ENCODE measurements around the gene HS6ST2.

HS6ST2 gene

DNA sequence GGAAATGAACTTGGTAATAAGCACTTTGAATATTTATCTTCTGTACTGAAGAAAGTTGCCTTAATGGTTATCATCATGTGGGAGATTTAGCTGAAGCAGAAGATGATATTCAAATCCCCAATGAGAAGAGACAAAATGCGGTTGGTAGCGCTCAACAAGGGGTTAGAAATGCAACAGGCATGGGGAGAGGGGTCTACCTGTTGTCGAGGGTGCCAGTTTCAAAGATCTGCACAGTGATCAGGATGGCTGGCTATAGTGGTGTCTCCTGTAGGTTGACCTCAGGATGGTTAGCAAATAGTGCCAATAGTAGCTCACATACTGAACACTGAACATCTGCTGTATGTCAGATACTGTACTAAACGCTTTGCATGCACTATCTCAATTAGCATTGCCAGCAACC lies 7.0 kb upstream of the HS6ST2 start:
- CTCF ChIA-PET, result interaction anchor here (0.6 to 1.2 kb wide), 2 partner anchors 11 to 131 kb away, joined by 3 to 4 read pairs; no protein-coding TSS in a partner anchor
- POLR2A ChIA-PET, result no interaction called here
- Histone ChIP-seq H3K4me1 (ENCODE audit: control insufficient read depth, insufficient read depth, low read length) (peaks cover 6% of the 10 kb centered on the region; the same call in 1 of the 2 replicates), H3K4me3 (ENCODE audit: low read depth, low read length) (no peak overlapping the region), H3K9me3 (ENCODE audit: control insufficient read depth, insufficient read depth, low read depth, low read length) (no peaks in the 10 kb centered on the region), H3K27ac (ENCODE audit: extremely low read depth, low read depth, low read length) (no peak overlapping the region), H3K36me3 (ENCODE audit: control insufficient read depth in 2 of 2, insufficient read depth in 1 of 2, low read length in 2 of 2) (no peaks in the 10 kb centered on the region)
- TF ChIP-seq SCRT2 (tag by site-specific recombination; IDR thresholded peaks at IDR 0.05) (peak; percentile 59; the same call in 1 of the 2 replicates), ZNF394 (tag by site-specific recombination; IDR thresholded peaks at IDR 0.05; ENCODE audit: borderline replicate concordance) (no peak), SCRT1 (tag by site-specific recombination; IDR thresholded peaks at IDR 0.05; ENCODE audit: borderline replicate concordance) (peak; percentile 62)

DNA sequence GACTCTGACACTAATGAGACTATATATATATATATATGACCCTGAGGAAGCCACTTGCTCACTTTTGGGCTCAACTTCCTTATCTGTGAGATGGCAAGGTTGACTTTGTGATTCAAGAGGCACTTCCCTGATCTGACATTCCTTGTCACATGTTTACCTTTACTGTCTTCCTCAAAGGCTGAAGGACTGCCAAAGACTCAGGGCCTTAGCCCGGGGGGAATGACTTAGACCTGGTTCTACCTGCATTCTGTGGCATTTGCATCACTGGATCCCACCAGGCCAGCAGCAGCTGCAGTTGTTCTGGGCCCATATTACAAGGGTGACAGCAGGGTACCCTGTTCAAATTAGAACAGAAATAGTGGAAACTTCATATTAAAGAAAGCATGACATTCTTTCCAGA lies 3.1 kb upstream of the HS6ST2 start:
- Histone ChIP-seq H3K9me3 (ENCODE audit: control insufficient read depth, insufficient read depth, low read depth, low read length) (no peaks in the 10 kb centered on the region), H3K4me3 (ENCODE audit: low read depth, low read length) (no peak overlapping the region), H3K36me3 (ENCODE audit: control insufficient read depth in 2 of 2, insufficient read depth in 1 of 2, low read length in 2 of 2) (no peaks in the 10 kb centered on the region), H3K27ac (ENCODE audit: extremely low read depth, low read depth, low read length) (no peak overlapping the region), H3K4me1 (ENCODE audit: control insufficient read depth, insufficient read depth, low read length) (0 out of 2 replicates have a peak, but pooled peaks cover 3% of the 10 kb centered on the region)
- no peak for TF ChIP-seq ZXDB (tag by site-specific recombination; IDR thresholded peaks at IDR 0.05)
- no peak for TF ChIP-seq ZNF19 (tag by site-specific recombination; IDR thresholded peaks at IDR 0.05; ENCODE audit: low read depth)
- TF ChIP-seq, protein P1, sequence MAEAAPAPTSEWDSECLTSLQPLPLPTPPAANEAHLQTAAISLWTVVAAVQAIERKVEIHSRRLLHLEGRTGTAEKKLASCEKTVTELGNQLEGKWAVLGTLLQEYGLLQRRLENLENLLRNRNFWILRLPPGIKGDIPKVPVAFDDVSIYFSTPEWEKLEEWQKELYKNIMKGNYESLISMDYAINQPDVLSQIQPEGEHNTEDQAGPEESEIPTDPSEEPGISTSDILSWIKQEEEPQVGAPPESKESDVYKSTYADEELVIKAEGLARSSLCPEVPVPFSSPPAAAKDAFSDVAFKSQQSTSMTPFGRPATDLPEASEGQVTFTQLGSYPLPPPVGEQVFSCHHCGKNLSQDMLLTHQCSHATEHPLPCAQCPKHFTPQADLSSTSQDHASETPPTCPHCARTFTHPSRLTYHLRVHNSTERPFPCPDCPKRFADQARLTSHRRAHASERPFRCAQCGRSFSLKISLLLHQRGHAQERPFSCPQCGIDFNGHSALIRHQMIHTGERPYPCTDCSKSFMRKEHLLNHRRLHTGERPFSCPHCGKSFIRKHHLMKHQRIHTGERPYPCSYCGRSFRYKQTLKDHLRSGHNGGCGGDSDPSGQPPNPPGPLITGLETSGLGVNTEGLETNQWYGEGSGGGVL (tag by site-specific recombination; IDR thresholded peaks at IDR 0.05), result no peak
- TF ChIP-seq ZNF138 (tag by site-specific recombination; IDR thresholded peaks at IDR 0.05; ENCODE audit: borderline replicate concordance), result no peak
- TF ChIP-seq BCL11B (tag by site-specific recombination; IDR thresholded peaks at IDR 0.05; ENCODE audit: low read depth), result no peak
- no peak for TF ChIP-seq ZNF211 (tag by site-specific recombination; IDR thresholded peaks at IDR 0.05; ENCODE audit: low read depth)
- TF ChIP-seq, protein P2, sequence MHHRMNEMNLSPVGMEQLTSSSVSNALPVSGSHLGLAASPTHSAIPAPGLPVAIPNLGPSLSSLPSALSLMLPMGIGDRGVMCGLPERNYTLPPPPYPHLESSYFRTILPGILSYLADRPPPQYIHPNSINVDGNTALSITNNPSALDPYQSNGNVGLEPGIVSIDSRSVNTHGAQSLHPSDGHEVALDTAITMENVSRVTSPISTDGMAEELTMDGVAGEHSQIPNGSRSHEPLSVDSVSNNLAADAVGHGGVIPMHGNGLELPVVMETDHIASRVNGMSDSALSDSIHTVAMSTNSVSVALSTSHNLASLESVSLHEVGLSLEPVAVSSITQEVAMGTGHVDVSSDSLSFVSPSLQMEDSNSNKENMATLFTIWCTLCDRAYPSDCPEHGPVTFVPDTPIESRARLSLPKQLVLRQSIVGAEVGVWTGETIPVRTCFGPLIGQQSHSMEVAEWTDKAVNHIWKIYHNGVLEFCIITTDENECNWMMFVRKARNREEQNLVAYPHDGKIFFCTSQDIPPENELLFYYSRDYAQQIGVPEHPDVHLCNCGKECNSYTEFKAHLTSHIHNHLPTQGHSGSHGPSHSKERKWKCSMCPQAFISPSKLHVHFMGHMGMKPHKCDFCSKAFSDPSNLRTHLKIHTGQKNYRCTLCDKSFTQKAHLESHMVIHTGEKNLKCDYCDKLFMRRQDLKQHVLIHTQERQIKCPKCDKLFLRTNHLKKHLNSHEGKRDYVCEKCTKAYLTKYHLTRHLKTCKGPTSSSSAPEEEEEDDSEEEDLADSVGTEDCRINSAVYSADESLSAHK (tag by site-specific recombination; IDR thresholded peaks at IDR 0.05), result no peak
- ChIA-PET POLR2A (no interaction called here), CTCF (no interaction called here)

DNA sequence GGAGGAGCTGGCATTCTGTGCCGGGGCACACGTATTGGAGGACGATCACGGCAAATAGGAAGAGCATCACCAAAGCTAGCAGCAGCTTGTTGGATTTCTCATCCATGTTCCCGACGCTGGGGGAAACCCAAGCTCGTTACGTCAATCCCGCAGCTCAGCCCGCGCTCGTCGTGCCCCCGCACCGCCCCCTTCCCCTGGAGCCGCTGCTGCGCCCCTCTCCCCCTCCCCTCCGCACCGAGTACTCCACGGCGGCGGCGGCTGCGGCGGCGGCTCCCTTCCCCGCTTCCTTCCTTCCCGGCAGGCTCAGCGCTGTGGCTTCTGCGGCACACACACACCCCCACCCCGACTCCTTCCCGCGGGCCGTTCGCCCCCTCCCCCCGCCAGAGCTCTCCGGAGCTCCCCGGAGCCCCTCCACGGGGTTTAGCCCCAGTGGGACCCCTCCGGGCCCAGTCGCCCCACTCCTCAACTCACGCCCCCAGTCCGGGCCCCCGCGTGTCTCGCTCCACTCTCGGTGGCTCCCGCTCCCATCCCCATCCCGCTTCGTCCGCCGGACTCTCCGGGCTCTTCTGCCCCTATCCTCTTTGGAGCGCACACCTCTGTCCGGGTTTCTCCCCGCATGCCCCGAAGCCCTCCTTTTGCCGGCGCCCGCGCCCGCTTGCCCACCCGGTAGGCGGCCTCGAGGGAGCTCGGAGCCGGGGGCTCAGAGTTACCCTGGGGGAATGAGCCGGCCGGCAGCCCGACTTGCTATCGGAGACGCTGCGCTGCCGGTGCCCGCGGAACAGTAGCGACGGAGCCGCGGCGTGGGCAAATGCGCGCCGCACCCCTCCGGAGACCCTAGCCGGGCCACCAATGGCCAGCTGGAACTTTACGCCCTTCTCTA lies 978 bp downstream of the HS6ST2 start:
- Histone ChIP-seq H3K9me3 (ENCODE audit: control insufficient read depth, insufficient read depth, low read depth, low read length) (no peaks in the 10 kb centered on the region), H3K4me1 (ENCODE audit: control insufficient read depth, insufficient read depth, low read length) (0 out of 2 replicates have a peak, but pooled peaks cover 3% of the 10 kb centered on the region), H3K36me3 (ENCODE audit: control insufficient read depth in 2 of 2, insufficient read depth in 1 of 2, low read length in 2 of 2) (no peaks in the 10 kb centered on the region), H3K4me3 (ENCODE audit: low read depth, low read length) (peak overlapping the region; percentile 52), H3K27ac (ENCODE audit: extremely low read depth, low read depth, low read length) (peak overlapping the region; percentile 80; the same call in 1 of the 2 replicates)
- POLR2A ChIA-PET, result interaction anchor here (0.6 kb wide), 1 partner anchor 1065 kb away, joined by 3 read pairs; no protein-coding TSS in a partner anchor
- CTCF ChIA-PET, result interaction anchor here (0.7 to 3.2 kb wide), 2 partner anchors 9 to 281 kb away, joined by 3 to 20 read pairs; no protein-coding TSS in a partner anchor
- TF ChIP-seq ZNF76 (tag by site-specific recombination; IDR thresholded peaks at IDR 0.05; ENCODE audit: borderline replicate concordance, low read depth) (peak; percentile 72), ZNF138 (tag by site-specific recombination; IDR thresholded peaks at IDR 0.05; ENCODE audit: borderline replicate concordance) (no peak), ZNF394 (tag by site-specific recombination; IDR thresholded peaks at IDR 0.05; ENCODE audit: borderline replicate concordance) (no peak), ZFHX2 (tag by site-specific recombination; conservative IDR thresholded peaks at IDR 0.05) (peak; percentile 53), ZBTB20 (tag by site-specific recombination; IDR thresholded peaks at IDR 0.05) (peak; percentile 99), REPIN1 (tag by site-specific recombination; IDR thresholded peaks at IDR 0.05; ENCODE audit: low read depth) (no peak), EGR2 (tag by site-specific recombination; IDR thresholded peaks at IDR 0.05; ENCODE audit: low read depth) (peak; percentile 61), KLF10 (tag by site-specific recombination; IDR thresholded peaks at IDR 0.05) (peak; percentile 82; the same call in 1 of the 2 replicates), ZNF777 (tag by site-specific recombination; IDR thresholded peaks at IDR 0.05; ENCODE audit: borderline replicate concordance) (0 out of 2 replicates have a peak, but pooled peaks have one; percentile 37)
- TF ChIP-seq, protein P3, sequence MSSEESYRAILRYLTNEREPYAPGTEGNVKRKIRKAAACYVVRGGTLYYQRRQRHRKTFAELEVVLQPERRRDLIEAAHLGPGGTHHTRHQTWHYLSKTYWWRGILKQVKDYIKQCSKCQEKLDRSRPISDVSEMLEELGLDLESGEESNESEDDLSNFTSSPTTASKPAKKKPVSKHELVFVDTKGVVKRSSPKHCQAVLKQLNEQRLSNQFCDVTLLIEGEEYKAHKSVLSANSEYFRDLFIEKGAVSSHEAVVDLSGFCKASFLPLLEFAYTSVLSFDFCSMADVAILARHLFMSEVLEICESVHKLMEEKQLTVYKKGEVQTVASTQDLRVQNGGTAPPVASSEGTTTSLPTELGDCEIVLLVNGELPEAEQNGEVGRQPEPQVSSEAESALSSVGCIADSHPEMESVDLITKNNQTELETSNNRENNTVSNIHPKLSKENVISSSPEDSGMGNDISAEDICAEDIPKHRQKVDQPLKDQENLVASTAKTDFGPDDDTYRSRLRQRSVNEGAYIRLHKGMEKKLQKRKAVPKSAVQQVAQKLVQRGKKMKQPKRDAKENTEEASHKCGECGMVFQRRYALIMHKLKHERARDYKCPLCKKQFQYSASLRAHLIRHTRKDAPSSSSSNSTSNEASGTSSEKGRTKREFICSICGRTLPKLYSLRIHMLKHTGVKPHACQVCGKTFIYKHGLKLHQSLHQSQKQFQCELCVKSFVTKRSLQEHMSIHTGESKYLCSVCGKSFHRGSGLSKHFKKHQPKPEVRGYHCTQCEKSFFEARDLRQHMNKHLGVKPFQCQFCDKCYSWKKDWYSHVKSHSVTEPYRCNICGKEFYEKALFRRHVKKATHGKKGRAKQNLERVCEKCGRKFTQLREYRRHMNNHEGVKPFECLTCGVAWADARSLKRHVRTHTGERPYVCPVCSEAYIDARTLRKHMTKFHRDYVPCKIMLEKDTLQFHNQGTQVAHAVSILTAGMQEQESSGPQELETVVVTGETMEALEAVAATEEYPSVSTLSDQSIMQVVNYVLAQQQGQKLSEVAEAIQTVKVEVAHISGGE (tag by site-specific recombination; conservative IDR thresholded peaks at IDR 0.05; ENCODE audit: low read depth), result peak; percentile 14; the same call in 1 of the 2 replicates
